Sigmoid colon (tissue), 7 donors: ENCODE data around the gene SLC7A8. TPM values are rescaled to one million over a fixed set of nuclear protein-coding genes. Genes with fewer than 3 reads are reported as not detected.
"Not testable (repeated sequence)": the region's sequence is repeated elsewhere in the genome, so short reads cannot be mapped to it uniquely, and the experiment has no call there.

Experiments
- DNase-seq: peaks from one replicate; pipeline ENCODE4 v3.0.0-alpha.2; 2019
- H3K27ac ChIP-seq, 4 donors: fragments of 200-600 bp; sonication (generic); one replicate each; pipeline ENCODE4 v1.5.1; 2016 to 2019; ENCODE audit warnings: mild to moderate bottlenecking in 1 of 4
- H3K27me3 ChIP-seq, 3 donors: fragments of 200-600 bp; sonication (generic); one replicate each; pipeline ENCODE4 v1.5.1; 2019; ENCODE audit warnings: mild to moderate bottlenecking in 1 of 3
- H3K36me3 ChIP-seq, 4 donors: fragments of 200-600 bp; sonication (generic); one replicate each; pipeline ENCODE4 v1.5.1; 2016 to 2019
- H3K4me1 ChIP-seq, 4 donors: fragments of 200-600 bp; sonication (generic); one replicate each; pipeline ENCODE4 v1.5.1; 2017 to 2019
- H3K4me3 ChIP-seq, 4 donors: fragments of 200-600 bp; sonication (generic); one replicate each; pipeline ENCODE4 v1.5.1; 2017 to 2019; ENCODE audit warnings: mild to moderate bottlenecking in 2 of 4, moderate library complexity in 1 of 4
- H3K9me3 ChIP-seq, 4 donors: fragments of 200-600 bp in 3 of 4; sonication (generic) in 3 of 4; one replicate each; pipeline versions ENCODE4 v1.5.1 to v1.6.1; 2013 to 2019
- CTCF ChIP-seq, 4 experiments: fragments of 450-650 bp in 3 of 4; fragments of 200-600 bp in 1 of 4; IDR thresholded peaks; one replicate each; pipeline ENCODE4 v1.5.1; 2016 to 2019; ENCODE audit warnings: antibody characterized with exemption in 4 of 4, mild to moderate bottlenecking in 3 of 4, moderate library complexity in 2 of 4
- EP300 ChIP-seq, 4 donors: sonication (generic); formaldehyde crosslinking; IDR thresholded peaks; one replicate each; pipeline ENCODE4 v1.6.1; 2017; ENCODE audit warnings: antibody characterized with exemption in 4 of 4
- POLR2A ChIP-seq, 2 donors: fragments of 450-650 bp; IDR thresholded peaks; one replicate each; pipeline ENCODE4 v1.6.1; 2016; ENCODE audit warnings: antibody characterized with exemption in 2 of 2, mild to moderate bottlenecking in 2 of 2, moderate library complexity in 2 of 2
- POLR2AphosphoS5 ChIP-seq, 4 donors: sonication (generic); formaldehyde crosslinking; IDR thresholded peaks; one replicate each; pipeline ENCODE4 v1.6.1; 2017; ENCODE audit warnings: antibody characterized with exemption in 4 of 4
- WGBS, 2 donors: extraction: QIAGEN DNeasy Blood & Tissue Kit; methylation state at CpG; one replicate each; pipeline ENCODE4 v1.1.7; 2013; 5-methylcytosine and 5-hydroxymethylcytosine counted together
- intact Hi-C: fragments of 100-400 bp; cut with DNase I; formaldehyde crosslinking; loops from one replicate; pipeline ENCODE4 v1.15.1; 2023
- polyA plus RNA-seq, 3 donors: library from polyadenylated mRNA; stranded (reverse); fragments of 200-250 nt; gene quantifications; one replicate each; pipeline ENCODE4 v1.2.3, GENCODE V29; 2013
- total RNA-seq, 4 donors: library from RNA; depleted of rRNA; stranded (reverse); fragments of >200 nt; gene quantifications; one replicate each; pipeline ENCODE4 v1.1.0, GENCODE V29; 2016
- donor health status: healthy with polysubstance abuse.
- donor health status: Bipolar disorder and iron deficiency.
- donor health status: healthy.

SLC7A8 gene
- total RNA-seq (10 to 100 TPM in 3 of 4 donors, 1 to 10 TPM in 1; 9.9 to 19.7 (median 14.1) TPM), polyA plus RNA-seq (10 to 100 TPM in 2 of 3 donors, 1 to 10 TPM in 1; 5.5 to 24.7 (median 13.2) TPM)

GRCh38 chr14:23183479-23183878 lies at the start of gene SLC7A8:
Gene SLC7A8 (minus strand): TSS chr14:23183660. CDS start chr14:23182914, 746 bp downstream.
- peak within 1 kb of the TSS in 2 of 4 donors; percentile 42 to 75 for H3K27ac ChIP-seq
- no peaks in the 10 kb centered on the region for H3K9me3 ChIP-seq
- peak within 1 kb of the TSS; percentile 36 to 50 (median 46) for H3K4me3 ChIP-seq
- H3K27me3 ChIP-seq, result peaks cover 0 to 18% (median 3%) of the 10 kb centered on the region in 3 donors
- WGBS, 2 donors, result 1 to 3% methylated on average over 17 of the region's 17 CpGs
- peak; percentile 82 for DNase-seq
- intact Hi-C loops, result no loop called here
- H3K36me3 ChIP-seq, result no peaks in the 10 kb centered on the region
- TF ChIP-seq CTCF (IDR thresholded peaks at IDR 0.05), result no peak
- no peak for TF ChIP-seq EP300 (IDR thresholded peaks at IDR 0.05)
- TF ChIP-seq POLR2A (IDR thresholded peaks at IDR 0.05), result peak; percentile 35 to 63
- TF ChIP-seq POLR2AphosphoS5 (IDR thresholded peaks at IDR 0.05), result peak; percentile 71 to 91 (median 78)
- peaks cover 0 to 23% (median 14%) of the 10 kb centered on the region in 4 donors for H3K4me1 ChIP-seq

- H3K27ac ChIP-seq, H3K36me3 ChIP-seq, H3K4me3 ChIP-seq, H3K9me3 ChIP-seq, intact Hi-C loops, H3K4me1 ChIP-seq, DNase-seq, H3K27me3 ChIP-seq: not testable (repeated sequence)
- WGBS, 2 donors, result 92 to 93% methylated on average over 38 of the region's 38 CpGs
Observed at GRCh38 chr14:23232241-23232808, 48.9 kb upstream of the SLC7A8 start.

GRCh38 chr14:23228812-23229211 lies 45.4 kb upstream of the SLC7A8 start:
- Histone ChIP-seq H3K4me1 (no peaks in the 10 kb centered on the region), H3K36me3 (no peaks in the 10 kb centered on the region), H3K9me3 (no peaks in the 10 kb centered on the region), H3K27ac (no peak overlapping the region), H3K27me3 (no peaks in the 10 kb centered on the region), H3K4me3 (no peak overlapping the region)
- WGBS, 2 donors, result 84 to 88% methylated on average over 1 of the region's 1 CpG
- intact Hi-C loops, result no loop called here
- DNase-seq, result no peak
- no peak for TF ChIP-seq POLR2A (IDR thresholded peaks at IDR 0.05)
- no peak for TF ChIP-seq EP300 (IDR thresholded peaks at IDR 0.05)

- Histone ChIP-seq H3K36me3 (no peaks in the 10 kb centered on the region), H3K27me3 (no peaks in the 10 kb centered on the region), H3K4me1 (no peaks in the 10 kb centered on the region), H3K4me3 (no peak overlapping the region), H3K9me3 (no peaks in the 10 kb centered on the region), H3K27ac (no peak overlapping the region)
- 47 to 73% methylated on average over 4 of the region's 4 CpGs for WGBS, 2 donors
- TF ChIP-seq EP300 (IDR thresholded peaks at IDR 0.05) (no peak), CTCF (IDR thresholded peaks at IDR 0.05) (no peak), POLR2A (IDR thresholded peaks at IDR 0.05) (no peak), POLR2AphosphoS5 (IDR thresholded peaks at IDR 0.05) (no peak)
- intact Hi-C loops, result no loop called here
- no peak for DNase-seq
Observed at GRCh38 chr14:23227566-23227965, 44.1 kb upstream of the SLC7A8 start.

- H3K4me1 ChIP-seq, H3K4me3 ChIP-seq, H3K36me3 ChIP-seq, DNase-seq, H3K27ac ChIP-seq, H3K27me3 ChIP-seq, intact Hi-C loops, H3K9me3 ChIP-seq: not testable (repeated sequence)
- 84 to 93% methylated on average over 1 of the region's 1 CpG for WGBS, 2 donors
Observed at GRCh38 chr14:23224958-23225357, 41.5 kb upstream of the SLC7A8 start.

GRCh38 chr14:23219075-23219474 lies 35.6 kb upstream of the SLC7A8 start:
- intact Hi-C loops, result no loop called here

More at GRCh38 chr14:23219075-23219474, 35.6 kb upstream of the SLC7A8 start:
- no peak for TF ChIP-seq POLR2AphosphoS5 (IDR thresholded peaks at IDR 0.05)
- TF ChIP-seq EP300 (IDR thresholded peaks at IDR 0.05), result no peak
- no peak for TF ChIP-seq CTCF (IDR thresholded peaks at IDR 0.05)
- TF ChIP-seq POLR2A (IDR thresholded peaks at IDR 0.05), result no peak
- H3K9me3 ChIP-seq, result peaks cover 0 to 6% (median 3%) of the 10 kb centered on the region in 4 donors
- H3K27ac ChIP-seq, result no peak overlapping the region
- H3K4me3 ChIP-seq, result no peak overlapping the region
- H3K27me3 ChIP-seq, result no peaks in the 10 kb centered on the region
- 75 to 80% methylated on average over 3 of the region's 3 CpGs for WGBS, 2 donors
- no peaks in the 10 kb centered on the region for H3K4me1 ChIP-seq
- no peaks in the 10 kb centered on the region for H3K36me3 ChIP-seq
- no peak for DNase-seq
